ENCODE results near the gene TBC1D22A. TPM values are rescaled to one million over a fixed set of nuclear protein-coding genes. Genes with fewer than 3 reads are reported as not detected.

Gene TBC1D22A
- total and polyA plus RNA-seq, 9 of the 15 experiments (the other 6 are each of a cell fraction or from before 2014, with no cell fraction given), result 0.20 to 11.5 (median 5.2) TPM

DNA sequence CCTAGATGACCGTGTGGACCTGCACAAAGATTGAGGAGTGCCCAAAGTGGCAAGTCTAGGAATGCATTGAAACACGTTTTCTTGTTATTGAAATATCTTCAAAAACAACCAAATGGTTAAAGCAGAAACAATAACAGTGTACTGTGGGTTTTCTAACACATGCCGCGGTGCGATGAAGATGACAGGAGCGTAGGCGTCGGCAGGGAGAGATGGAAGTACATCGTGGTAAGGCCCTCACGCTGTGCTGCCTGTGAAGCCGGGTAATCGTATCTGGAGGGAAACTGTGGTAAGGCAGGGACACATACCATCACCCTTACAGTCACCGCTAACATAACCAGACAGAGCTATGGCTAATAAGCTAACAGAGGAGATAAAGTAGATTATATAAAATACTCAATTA is 261.4 kb downstream of the TBC1D22A start:
- BruUV-seq (replicated peaks), result no TSS peak
- Histone ChIP-seq H3K4me2 (ENCODE audit: insufficient read depth, low read length) (no peak overlapping the region), H3K27ac (ENCODE audit: extremely low read depth, low read depth, low read length) (no peak overlapping the region), H4K20me1 (replicated peaks; ENCODE audit: control insufficient read depth, insufficient read depth, low read length) (no peaks in the 10 kb centered on the region), H3K4me3 (no peak overlapping the region), H3K4me1 (replicated peaks in 1 of 2; ENCODE audit: control insufficient read depth in 2 of 2, insufficient read depth in 2 of 2, low read length in 2 of 2) (peaks cover 0 to 6% of the 10 kb centered on the region in 2 experiments; a peak in 2 of 5 replicates), H2AFZ (ENCODE audit: low read depth, low read length) (no peak overlapping the region), H3K9ac (ENCODE audit: insufficient read depth in 1 of 2, low read depth in 2 of 2, low read length in 2 of 2) (no peak overlapping the region), H3K27me3 (ENCODE audit: control insufficient read depth in 2 of 2, insufficient read depth in 2 of 2, low read length in 2 of 2) (no peaks in the 10 kb centered on the region), H3K9me3 (replicated peaks; ENCODE audit: control insufficient read depth, insufficient read depth, low read depth, low read length) (no peaks in the 10 kb centered on the region), H3K79me2 (ENCODE audit: control insufficient read depth, insufficient read depth, low read length) (no peaks in the 10 kb centered on the region), H3K36me3 (ENCODE audit: control insufficient read depth, insufficient read depth, low read length) (no peaks in the 10 kb centered on the region), H3K9me1 (ENCODE audit: control insufficient read depth, insufficient read depth, low read length) (no peaks in the 10 kb centered on the region)
- ChIA-PET CTCF (ENCODE audit: low intra/inter-chr PET ratio) (interaction anchor here (0.7 kb wide), 1 partner anchor 62 kb away, joined by 4 read pairs; no protein-coding TSS in a partner anchor), POLR2A (no interaction called here)
- WGBS (ENCODE audit: insufficient coverage, low coverage, missing lambda C conversion rate), result 81% methylated on average over 13 of the region's 13 CpGs
- ATAC-seq (no peak), FAIRE-seq (no peak), DNase-seq (ENCODE audit: extremely low read depth in 1 of 4, low spot score in 3 of 4) (no peak)
- in situ Hi-C loops (cut with MboI) (no loop called here), intact Hi-C loops (cut with micrococcal nuclease) (no loop called here)
- TF ChIP-seq SNIP1 (IDR thresholded peaks at IDR 0.05; ENCODE audit: low read depth), result no peak
- TF ChIP-seq THRA (IDR thresholded peaks at IDR 0.05), result no peak
- no peak for TF ChIP-seq PREB (CRISPR knock-in tag; IDR thresholded peaks at IDR 0.05)
- no peak for TF ChIP-seq ESRRA (IDR thresholded peaks at IDR 0.05; ENCODE audit: borderline replicate concordance, low read depth)
- TF ChIP-seq MED1 (CRISPR knock-in tag; IDR thresholded peaks at IDR 0.05; ENCODE audit: borderline replicate concordance), result no peak
- no peak for TF ChIP-seq ZNF324 (CRISPR knock-in tag; IDR thresholded peaks at IDR 0.05)
- no peak for TF ChIP-seq ETV5 (CRISPR knock-in tag; IDR thresholded peaks at IDR 0.05; ENCODE audit: low read depth)
- no peak for TF ChIP-seq ZBTB12 (CRISPR knock-in tag; IDR thresholded peaks at IDR 0.05)
- no peak for TF ChIP-seq ZNF282 (CRISPR knock-in tag; IDR thresholded peaks at IDR 0.05)
- TF ChIP-seq HDAC2 (IDR thresholded peaks at IDR 0.05), result no peak
- no peak for TF ChIP-seq XRCC5 (IDR thresholded peaks at IDR 0.05; ENCODE audit: low read depth, low read length)
- TF ChIP-seq, protein P1, sequence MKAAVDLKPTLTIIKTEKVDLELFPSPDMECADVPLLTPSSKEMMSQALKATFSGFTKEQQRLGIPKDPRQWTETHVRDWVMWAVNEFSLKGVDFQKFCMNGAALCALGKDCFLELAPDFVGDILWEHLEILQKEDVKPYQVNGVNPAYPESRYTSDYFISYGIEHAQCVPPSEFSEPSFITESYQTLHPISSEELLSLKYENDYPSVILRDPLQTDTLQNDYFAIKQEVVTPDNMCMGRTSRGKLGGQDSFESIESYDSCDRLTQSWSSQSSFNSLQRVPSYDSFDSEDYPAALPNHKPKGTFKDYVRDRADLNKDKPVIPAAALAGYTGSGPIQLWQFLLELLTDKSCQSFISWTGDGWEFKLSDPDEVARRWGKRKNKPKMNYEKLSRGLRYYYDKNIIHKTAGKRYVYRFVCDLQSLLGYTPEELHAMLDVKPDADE (conservative IDR thresholded peaks at IDR 0.05; ENCODE audit: control insufficient read depth, low read depth, low read length), result no peak
- TF ChIP-seq THAP7 (CRISPR knock-in tag; IDR thresholded peaks at IDR 0.05), result no peak
- TF ChIP-seq, protein P2, sequence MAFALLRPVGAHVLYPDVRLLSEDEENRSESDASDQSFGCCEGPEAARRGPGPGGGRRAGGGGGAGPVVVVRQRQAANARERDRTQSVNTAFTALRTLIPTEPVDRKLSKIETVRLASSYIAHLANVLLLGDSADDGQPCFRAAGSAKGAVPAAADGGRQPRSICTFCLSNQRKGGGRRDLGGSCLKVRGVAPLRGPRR (CRISPR knock-in tag; IDR thresholded peaks at IDR 0.05), result no peak
- no peak for TF ChIP-seq TAF9B (IDR thresholded peaks at IDR 0.05; ENCODE audit: partially characterized antibody)
- TF ChIP-seq SMAD1 (IDR thresholded peaks at IDR 0.05; ENCODE audit: low read depth, low read length, partially characterized antibody), result no peak

Data from K562 (cell line).